Measurements from ENCODE around the gene TTC7B.

The TTC7B gene

GRCh38 chr14:90758028-90758889, 58.0 kb downstream of the TTC7B start:
- in situ Hi-C loops (cut with HindIII; ENCODE audit: low sequenced_read_pairs) = no loop called here
- TF ChIP-seq CTCF (IDR thresholded peaks at IDR 0.05; ENCODE audit: low read depth, low read length, missing control alignments) = peak; percentile 83
- DNase-seq (ENCODE audit: low read depth) = peak; percentile 67
- peak overlapping the region; percentile 40 for H3K4me3 ChIP-seq (ENCODE audit: low read depth, low read length)

GRCh38 chr14:90757452-90757851, 58.8 kb downstream of the TTC7B start:
- no peak for DNase-seq (ENCODE audit: low read depth)
- no peak overlapping the region for H3K4me3 ChIP-seq (ENCODE audit: low read depth, low read length)
- in situ Hi-C loops (cut with HindIII; ENCODE audit: low sequenced_read_pairs) = no loop called here
- TF ChIP-seq CTCF (IDR thresholded peaks at IDR 0.05; ENCODE audit: low read depth, low read length, missing control alignments) = no peak

- TF ChIP-seq CTCF (IDR thresholded peaks at IDR 0.05; ENCODE audit: low read depth, low read length, missing control alignments) = peak; percentile 1
- in situ Hi-C loops (cut with HindIII; ENCODE audit: low sequenced_read_pairs) = no loop called here
- no peak overlapping the region for H3K4me3 ChIP-seq (ENCODE audit: low read depth, low read length)
- DNase-seq (ENCODE audit: low read depth) = no peak
These were observed 59.4 kb downstream of the TTC7B start for GRCh38 chr14:90756755-90757345.

- no peak overlapping the region for H3K4me3 ChIP-seq (ENCODE audit: low read depth, low read length)
- in situ Hi-C loops (cut with HindIII; ENCODE audit: low sequenced_read_pairs) = no loop called here
- no peak for TF ChIP-seq CTCF (IDR thresholded peaks at IDR 0.05; ENCODE audit: low read depth, low read length, missing control alignments)
- DNase-seq (ENCODE audit: low read depth) = no peak
These were observed 60.4 kb downstream of the TTC7B start for GRCh38 chr14:90755661-90756304.

- H3K4me3 ChIP-seq (ENCODE audit: low read depth, low read length) = no peak overlapping the region
- DNase-seq (ENCODE audit: low read depth) = no peak
- in situ Hi-C loops (cut with HindIII; ENCODE audit: low sequenced_read_pairs) = no loop called here
- no peak for TF ChIP-seq CTCF (IDR thresholded peaks at IDR 0.05; ENCODE audit: low read depth, low read length, missing control alignments)
These were observed 62.7 kb downstream of the TTC7B start for GRCh38 chr14:90753456-90754005.

- TF ChIP-seq CTCF (IDR thresholded peaks at IDR 0.05; ENCODE audit: low read depth, low read length, missing control alignments) = no peak
- in situ Hi-C loops (cut with HindIII; ENCODE audit: low sequenced_read_pairs) = no loop called here
- H3K4me3 ChIP-seq (ENCODE audit: low read depth, low read length) = no peak overlapping the region
- no peak for DNase-seq (ENCODE audit: low read depth)
These were observed 65.5 kb downstream of the TTC7B start for GRCh38 chr14:90750701-90751100.
